ENCODE data around the gene CAMTA1.

Gene CAMTA1

DNA sequence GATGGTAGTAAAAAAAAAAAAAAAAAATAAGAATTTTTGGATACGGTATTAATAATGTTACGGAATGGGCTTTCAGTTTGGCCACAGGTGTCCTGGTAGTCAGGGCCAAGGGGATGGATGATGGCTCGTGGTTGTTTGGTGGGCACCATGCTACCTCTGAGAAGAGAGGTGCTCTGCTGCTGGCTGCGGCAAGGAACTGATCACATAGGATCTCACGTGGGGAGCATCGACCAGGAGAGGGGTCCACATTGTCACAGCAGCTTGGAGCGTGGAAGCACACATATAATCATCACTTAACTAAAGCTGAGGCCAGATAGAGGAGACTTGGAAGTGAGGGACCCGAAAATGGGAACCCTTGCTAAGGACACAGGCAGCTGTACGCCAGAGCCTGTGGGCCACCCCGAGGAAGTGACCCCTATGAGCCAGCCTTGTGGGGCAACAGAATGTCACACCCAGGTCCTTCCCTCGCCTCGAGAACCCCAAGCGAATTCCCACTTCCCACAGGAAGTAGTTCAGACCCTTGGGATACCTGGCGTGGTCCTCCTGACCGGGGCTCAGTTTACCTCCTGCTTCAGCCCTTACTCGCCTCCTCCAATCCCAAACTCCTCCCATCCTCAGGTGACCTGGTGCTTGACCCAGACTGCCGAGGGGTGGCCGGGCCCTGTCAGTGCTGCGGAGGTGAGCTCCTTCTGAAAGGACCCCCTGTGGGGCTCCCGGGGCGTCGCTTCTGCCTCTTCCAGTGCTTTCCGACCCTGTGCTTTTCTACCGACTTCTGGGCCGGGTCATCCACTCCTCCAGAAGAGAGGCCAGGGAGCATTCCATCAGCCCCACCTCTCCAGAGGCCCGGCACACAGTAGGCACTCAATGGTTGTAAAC, 222.0 kb downstream of the CAMTA1 start:
- DNase-seq (ENCODE audit: low spot score), result no peak

GRCh38 chr1:7007902-7008301, 222.6 kb downstream of the CAMTA1 start:
- DNase-seq (ENCODE audit: low spot score), result no peak

GRCh38 chr1:7008331-7008730, 223.1 kb downstream of the CAMTA1 start:
- DNase-seq (ENCODE audit: low spot score), result no peak

DNA sequence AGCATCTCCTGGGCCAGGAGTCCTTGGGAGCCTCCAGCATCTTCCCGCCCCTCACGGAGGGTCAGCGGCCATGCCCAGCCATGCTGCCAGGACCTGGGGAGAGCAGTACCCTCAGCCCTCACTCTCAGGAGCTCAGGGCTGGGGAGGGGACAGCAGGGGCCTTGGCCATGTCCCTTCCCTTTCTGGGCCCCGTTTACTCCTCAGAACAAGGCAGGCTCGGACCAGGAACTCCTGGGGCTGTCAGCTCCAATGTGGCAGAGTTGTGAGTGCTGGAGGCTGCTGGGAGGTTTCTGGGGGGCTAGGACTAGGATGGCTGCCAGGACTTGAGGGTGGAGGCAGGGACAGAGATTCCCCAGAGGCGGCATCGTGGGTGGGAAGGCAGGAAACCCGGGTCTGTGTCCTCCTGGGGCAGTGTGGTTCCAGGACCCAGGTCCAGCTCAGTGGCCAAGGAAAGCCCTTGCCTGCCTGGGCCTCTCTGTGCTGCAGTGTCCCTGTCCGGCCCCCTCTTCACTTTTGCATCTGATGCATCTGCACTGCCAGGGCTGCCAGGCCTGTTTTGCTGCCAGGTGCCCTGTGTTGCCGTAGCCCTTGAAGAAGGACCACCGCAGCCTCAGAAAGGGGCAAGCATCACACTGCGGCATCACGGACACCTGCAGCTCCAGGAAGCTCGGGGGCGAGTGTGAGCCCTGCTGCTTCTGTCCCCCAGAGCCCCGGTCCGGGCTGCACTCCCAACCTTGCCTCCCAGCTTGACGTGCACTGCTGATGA, 223.9 kb downstream of the CAMTA1 start:
- no peak for DNase-seq (ENCODE audit: low spot score)

- DNase-seq (ENCODE audit: low spot score), result no peak
These were observed 224.7 kb downstream of the CAMTA1 start for GRCh38 chr1:7009741-7010525.

GRCh38 chr1:7010534-7011200, 225.4 kb downstream of the CAMTA1 start:
- no peak for DNase-seq (ENCODE audit: low spot score)

GRCh38 chr1:7011826-7012225, 226.6 kb downstream of the CAMTA1 start:
- no peak for DNase-seq (ENCODE audit: low spot score)

GRCh38 chr1:7012461-7012924, 227.2 kb downstream of the CAMTA1 start:
- no peak for DNase-seq (ENCODE audit: low spot score)

DNA sequence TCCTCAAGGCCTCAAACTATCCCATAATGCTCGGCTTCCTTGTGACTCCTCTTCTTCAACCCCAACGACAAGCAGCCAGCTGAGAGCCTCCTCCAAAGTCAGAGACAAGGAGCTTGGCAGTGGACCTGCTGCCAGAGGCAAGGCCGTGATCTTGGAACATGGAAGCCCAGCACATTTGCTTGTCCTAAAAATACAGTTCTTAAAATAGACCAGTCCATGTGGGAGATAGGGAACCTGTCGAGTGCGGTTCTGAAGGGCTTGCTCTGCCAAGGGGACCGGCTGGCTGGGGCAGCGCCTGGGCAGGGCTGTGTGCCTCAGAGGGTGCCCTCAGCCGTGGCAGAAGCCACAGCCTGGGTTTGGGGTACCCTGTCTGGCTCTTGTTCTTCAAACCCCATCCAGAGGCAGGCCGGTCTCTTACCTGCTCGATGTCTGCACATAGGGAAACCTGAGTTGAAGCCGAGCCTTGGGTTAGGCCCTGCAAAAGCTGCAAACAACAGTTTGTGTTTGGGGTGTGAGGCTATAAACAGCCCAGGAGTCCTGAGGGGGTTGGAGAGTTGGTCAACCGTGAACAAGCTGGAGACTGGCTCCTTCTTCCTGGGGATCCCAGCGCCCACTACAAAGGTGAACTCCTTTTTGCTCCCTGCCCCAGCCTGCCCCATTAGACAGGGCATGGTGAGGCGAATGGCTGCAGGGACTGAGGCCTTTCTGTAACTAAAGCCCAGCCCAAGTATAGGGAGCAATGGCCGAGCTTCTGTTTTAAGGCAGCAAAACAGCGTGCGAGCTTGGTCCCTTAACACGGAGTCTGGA, 228.8 kb downstream of the CAMTA1 start:
- peak; percentile 86 for DNase-seq (ENCODE audit: low spot score)

DNA sequence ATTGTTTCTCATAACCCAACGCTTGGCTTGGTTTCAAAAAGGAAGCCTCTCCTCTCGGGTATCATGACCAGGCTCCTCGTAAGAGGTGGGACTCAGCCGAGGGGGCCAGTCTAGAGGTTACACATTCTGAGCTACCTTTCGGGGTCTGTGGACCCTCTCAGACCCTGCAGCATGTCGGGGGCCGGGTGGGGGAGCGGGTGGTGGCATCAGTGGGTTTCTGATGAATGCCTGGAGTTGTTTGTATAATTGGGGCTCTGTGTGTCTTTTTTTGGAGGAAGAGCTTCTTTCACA, 229.3 kb downstream of the CAMTA1 start:
- DNase-seq (ENCODE audit: low spot score), result peak; percentile 9

- DNase-seq (ENCODE audit: low spot score), result no peak
These were observed 229.8 kb downstream of the CAMTA1 start for GRCh38 chr1:7015022-7015421.

DNA sequence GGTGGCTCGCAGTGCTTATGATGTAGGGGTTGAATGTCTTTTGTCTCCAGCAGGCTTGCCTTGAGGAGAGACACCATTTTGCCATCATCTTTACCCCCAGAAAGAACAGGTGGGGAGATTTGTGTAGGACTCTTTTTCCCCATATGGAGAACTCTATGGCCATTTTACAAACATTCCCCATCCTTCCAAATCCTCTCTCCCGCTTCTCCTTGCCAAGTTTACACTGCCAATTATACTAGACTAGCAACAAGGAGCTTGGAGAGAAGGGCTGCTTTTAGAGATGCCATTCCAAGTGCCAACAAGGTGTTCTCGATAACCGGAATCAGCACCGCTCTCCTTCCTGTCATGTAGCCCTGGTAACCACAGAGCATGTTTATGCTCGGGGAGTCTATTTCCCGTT, 233.1 kb downstream of the CAMTA1 start:
- DNase-seq (ENCODE audit: low spot score), result peak; percentile 26

- no peak for DNase-seq (ENCODE audit: low spot score)
These were observed 233.6 kb downstream of the CAMTA1 start for GRCh38 chr1:7018826-7019225.

- DNase-seq (ENCODE audit: low spot score), result no peak
These were observed 234.3 kb downstream of the CAMTA1 start for GRCh38 chr1:7019510-7019909.

DNA sequence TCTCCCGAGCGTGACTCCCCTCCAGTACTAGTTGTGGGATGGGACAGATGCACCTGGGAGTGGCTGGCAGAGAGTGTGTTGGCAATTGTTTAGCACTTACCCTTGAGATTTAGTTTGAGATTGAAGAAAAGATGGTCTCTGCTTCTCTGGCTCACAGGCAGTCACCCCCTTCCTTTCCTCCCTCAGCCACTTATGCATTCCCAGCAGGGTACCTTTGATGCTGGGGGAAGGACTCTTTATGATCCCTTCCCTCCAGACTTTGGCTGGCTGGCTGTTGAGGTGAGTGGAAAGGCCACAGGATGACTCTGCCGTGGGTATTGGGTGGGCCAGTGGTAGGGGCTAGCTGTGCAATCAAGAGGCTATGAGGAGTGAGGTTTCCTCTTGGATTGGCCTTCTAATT, 236.8 kb downstream of the CAMTA1 start:
- DNase-seq (ENCODE audit: low spot score), result no peak

GRCh38 chr1:7025013-7025412, 239.8 kb downstream of the CAMTA1 start:
- no peak for DNase-seq (ENCODE audit: low spot score)

GRCh38 chr1:7026169-7026568, 240.9 kb downstream of the CAMTA1 start:
- no peak for DNase-seq (ENCODE audit: low spot score)

DNA sequence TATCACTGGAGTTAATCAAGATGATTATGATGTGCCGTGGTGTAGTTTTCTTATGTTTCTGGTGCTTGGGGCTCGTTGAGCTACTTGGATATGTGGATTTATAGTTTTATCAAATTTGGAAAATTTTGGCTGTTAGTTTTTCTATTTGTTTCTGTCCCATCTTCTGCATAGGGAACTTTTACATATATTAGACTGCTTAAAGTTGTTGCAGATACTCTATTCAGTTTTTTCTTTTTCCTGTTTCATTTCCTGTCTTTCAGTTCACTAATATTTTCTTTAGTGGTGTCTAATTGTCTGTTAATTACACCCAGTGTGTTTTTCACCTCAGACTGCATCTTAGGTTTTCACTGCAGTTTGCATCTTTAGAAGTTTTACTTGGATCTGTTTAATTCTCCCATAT, 247.7 kb downstream of the CAMTA1 start:
- DNase-seq (ENCODE audit: low spot score), result no peak

DNA sequence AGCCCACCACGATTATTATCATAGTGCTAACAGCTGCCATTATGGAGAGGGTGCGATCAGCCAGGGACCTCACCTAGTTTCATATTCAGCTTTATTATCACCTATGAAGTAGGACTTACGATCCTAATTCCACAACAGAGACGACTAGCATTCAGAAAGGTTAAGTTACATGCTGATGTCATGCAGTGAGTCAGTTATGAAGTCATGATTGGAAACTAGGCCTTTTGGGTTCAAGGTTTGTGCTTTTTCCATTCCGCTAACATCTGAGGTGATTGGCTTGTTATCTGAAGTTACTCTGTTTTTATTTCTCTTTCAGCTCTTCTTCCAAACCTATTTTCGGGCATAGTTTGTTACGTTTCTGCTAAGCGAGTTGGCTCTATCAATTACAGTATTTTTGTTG, 251.1 kb downstream of the CAMTA1 start:
- DNase-seq (ENCODE audit: low spot score), result no peak

- DNase-seq (ENCODE audit: low spot score), result no peak
These were observed 254.5 kb downstream of the CAMTA1 start for GRCh38 chr1:7039590-7040220.

Measured in cerebellar cortex (tissue), 1 donor.